IMR-90 (cell line): Measurements from ENCODE around the gene FNDC3A. TPM values are rescaled to one million over a fixed set of nuclear protein-coding genes. Genes with fewer than 3 reads are reported as not detected.
A peak's percentile ranks its signal among the peaks of the same experiment; 100 is the strongest.

Experiments used
- ATAC-seq: fragments of 200-7000 bp; cut with Tn5 transposase; 2 replicates; pipeline ENCODE4 v1.9.1; 2020; ENCODE audit warnings: low read depth, mild to moderate bottlenecking, moderate library complexity
- BruUV-seq: library from RNA; stranded (reverse); fragments of 400-500 nt; replicated peaks from 2 replicates; lab custom pipeline; 2021; lab: Mats Ljungman, UMichigan
- CTCF ChIA-PET: fragments of 300-600 bp; formaldehyde crosslinking; extraction: SDS; loops from one replicate; lab custom pipeline; 2021; ENCODE audit warnings: antibody characterized with exemption; lab: Yijun Ruan, JAX
- POLR2A ChIA-PET: fragments of 300-600 bp; sonication (Branson Sonifier 250); formaldehyde crosslinking; loops from one replicate; lab custom pipeline; 2022; ENCODE audit warnings: antibody characterized with exemption; ENCODE audit not compliant: unreplicated experiment; lab: Charles Lee
- DNase-seq: peaks from one replicate; pipeline ENCODE4 v3.0.0; 2013
- H2AFZ ChIP-seq: replicated peaks from 2 replicates; pipeline ENCODE3; 2013; ENCODE audit warnings: low read length, mild to moderate bottlenecking; ENCODE audit not compliant: poor library complexity
- H2AK5ac ChIP-seq: 2 replicates; pipeline ENCODE4 v1.6.1; 2013; ENCODE audit warnings: low read depth, low read length, inconsistent platforms
- H2AK9ac ChIP-seq: replicated peaks from 2 replicates; pipeline ENCODE3; 2013; ENCODE audit warnings: mild to moderate bottlenecking, low read depth, low read length, moderate library complexity; ENCODE audit not compliant: poor library complexity
- H2BK120ac ChIP-seq: 2 replicates; pipeline ENCODE4 v1.6.1; 2013; ENCODE audit warnings: low read depth, low read length, inconsistent platforms
- H2BK15ac ChIP-seq: 3 replicates; pipeline ENCODE4 v1.6.1; 2013; ENCODE audit warnings: low read depth, low read length, inconsistent platforms
- H2BK20ac ChIP-seq: 2 replicates; pipeline ENCODE4 v1.6.1; 2013; ENCODE audit warnings: low read depth, mild to moderate bottlenecking, inconsistent platforms, low read length, moderate library complexity
- H2BK5ac ChIP-seq: 2 replicates; pipeline ENCODE4 v1.6.1; 2013; ENCODE audit warnings: mild to moderate bottlenecking, low read depth, low read length, inconsistent platforms; ENCODE audit not compliant: poor library complexity, severe bottlenecking
- H3K14ac ChIP-seq: replicated peaks from 2 replicates; pipeline ENCODE4 v1.6.1; 2013; ENCODE audit warnings: low read depth, low read length, inconsistent platforms
- H3K18ac ChIP-seq: 2 replicates; pipeline ENCODE4 v1.6.1; 2013; ENCODE audit warnings: low read depth, low read length, control low read depth
- H3K23ac ChIP-seq: 2 replicates; pipeline ENCODE4 v1.6.1; 2013; ENCODE audit warnings: low read depth, low read length, inconsistent platforms
- H3K27ac ChIP-seq: 2 replicates; pipeline ENCODE4 v1.5.1; 2013; ENCODE audit warnings: mild to moderate bottlenecking, control low read depth, low read length; ENCODE audit not compliant: insufficient read depth
- H3K27me3 ChIP-seq: 2 replicates; pipeline ENCODE4 v1.6.1; 2013; ENCODE audit warnings: low read length; ENCODE audit not compliant: control insufficient read depth, insufficient read depth
- H3K36me3 ChIP-seq: 2 replicates; pipeline ENCODE4 v1.6.1; 2013; ENCODE audit warnings: low read length, mixed read lengths; ENCODE audit not compliant: control insufficient read depth, insufficient read depth
- H3K4ac ChIP-seq: 2 replicates; pipeline ENCODE4 v1.6.1; 2013; ENCODE audit warnings: low read depth, low read length, inconsistent platforms
- H3K4me1 ChIP-seq: 2 replicates; pipeline ENCODE4 v1.6.1; 2013; ENCODE audit warnings: low read length, mixed read lengths; ENCODE audit not compliant: control insufficient read depth, insufficient read depth
- H3K4me2 ChIP-seq: 2 replicates; pipeline ENCODE4 v1.6.1; 2013; ENCODE audit warnings: low read depth, mild to moderate bottlenecking, control low read depth, low read length, moderate library complexity
- H3K4me3 ChIP-seq: 2 replicates; pipeline ENCODE4 v1.5.1; 2013; ENCODE audit warnings: low read depth, mild to moderate bottlenecking, control low read depth, low read length, moderate library complexity; ENCODE audit not compliant: insufficient read depth
- H3K56ac ChIP-seq: 2 replicates; pipeline ENCODE4 v1.6.1; 2013; ENCODE audit warnings: low read length, inconsistent platforms; ENCODE audit not compliant: insufficient read depth; ENCODE audit errors: extremely low read depth
- H3K79me1 ChIP-seq, 2 experiments: 2 replicates each; pipeline ENCODE4 v1.6.1; 2013; ENCODE audit warnings: low read length in 2 of 2, inconsistent platforms in 1 of 2, low read depth in 1 of 2
- H3K9ac ChIP-seq: 2 replicates; pipeline ENCODE4 v1.6.1; 2013; ENCODE audit warnings: low read depth, low read length, control low read depth
- H3K9me1 ChIP-seq: 2 replicates; pipeline ENCODE4 v1.6.1; 2013; ENCODE audit warnings: low read length, inconsistent platforms; ENCODE audit not compliant: insufficient read depth
- H3K9me3 ChIP-seq: 2 replicates; pipeline ENCODE4 v1.6.1; 2013; ENCODE audit warnings: low read length; ENCODE audit not compliant: control insufficient read depth, insufficient read depth
- H4K20me1 ChIP-seq: 2 replicates; pipeline ENCODE4 v1.6.1; 2013; ENCODE audit warnings: low read length, inconsistent platforms; ENCODE audit not compliant: insufficient read depth
- H4K5ac ChIP-seq: 2 replicates; pipeline ENCODE4 v1.6.1; 2013; ENCODE audit warnings: mild to moderate bottlenecking, low read depth, low read length, control low read depth
- H4K8ac ChIP-seq, 2 experiments: 2 replicates each; pipeline ENCODE4 v1.6.1; 2013; ENCODE audit warnings: low read depth in 2 of 2, low read length in 2 of 2, control low read depth in 1 of 2, inconsistent platforms in 1 of 2
- H4K91ac ChIP-seq: 2 replicates; pipeline ENCODE4 v1.6.1; 2013; ENCODE audit warnings: low read depth, low read length, inconsistent platforms; ENCODE audit not compliant: insufficient read depth
- BHLHE40 ChIP-seq: fragments of 150-350 bp; IDR thresholded peaks from 2 replicates; pipeline ENCODE4 v1.6.1; 2016; ENCODE audit warnings: mild to moderate bottlenecking, low read depth, low read length
- CEBPB ChIP-seq: IDR thresholded peaks from 2 replicates; pipeline ENCODE4 v1.6.1; 2012; ENCODE audit warnings: low read depth, low read length, improper control_type of control experiment
- FOS ChIP-seq: fragments of 150-350 bp; IDR thresholded peaks from 2 replicates; pipeline ENCODE4 v1.6.1; 2016; ENCODE audit warnings: low read depth, low read length
- MAZ ChIP-seq: IDR thresholded peaks from 2 replicates; pipeline ENCODE4 v1.6.1; 2012; ENCODE audit warnings: low read depth, mild to moderate bottlenecking, low read length, improper control_type of control experiment, moderate library complexity, borderline replicate concordance
- NFE2L2 ChIP-seq: fragments of 150-350 bp; IDR thresholded peaks from 2 replicates; pipeline ENCODE4 v1.6.1; 2016; ENCODE audit warnings: low read depth, mild to moderate bottlenecking, low read length
- POLR2A ChIP-seq: IDR thresholded peaks from 2 replicates; pipeline ENCODE4 v1.6.1; 2012; ENCODE audit warnings: mild to moderate bottlenecking, low read depth, low read length
- RFX5 ChIP-seq: IDR thresholded peaks from 2 replicates; pipeline ENCODE4 v1.8.0; 2012; ENCODE audit warnings: low read depth, mild to moderate bottlenecking, low read length, moderate library complexity
- SMC3 ChIP-seq: fragments of 150-350 bp; IDR thresholded peaks from 2 replicates; pipeline ENCODE4 v1.6.1; 2016; ENCODE audit warnings: low read depth, mild to moderate bottlenecking, antibody characterized with exemption, low read length, moderate library complexity
- USF2 ChIP-seq: fragments of 150-350 bp; IDR thresholded peaks from 2 replicates; pipeline ENCODE4 v1.6.1; 2017; ENCODE audit warnings: mild to moderate bottlenecking, antibody characterized with exemption, low read length, low read depth
- WGBS, 2 experiments: methylation state at CpG; one replicate each; pipeline versions ENCODE4 v1.1.5 to v1.1.7; 2013; ENCODE audit warnings: missing lambda C conversion rate in 2 of 2; ENCODE audit not compliant: insufficient read length in 1 of 2; ENCODE audit errors: extremely low coverage in 2 of 2; 5-methylcytosine and 5-hydroxymethylcytosine counted together
- dilution Hi-C: fragments of 300-500 bp; cut with HindIII; formaldehyde crosslinking; loops from one replicate; pipeline ENCODE4 v1.14.3; 2018; ENCODE audit warnings: low sequenced_read_pairs; ENCODE audit not compliant: unreplicated experiment
- in situ Hi-C: fragments of 300-500 bp; cut with MboI; formaldehyde crosslinking; loops from 3 replicates; pipeline ENCODE4 v1.14.3; 2019; ENCODE audit warnings: low sequenced_read_pairs, inconsistent platforms, mixed read lengths
- intact Hi-C: fragments of 100-400 bp; cut with micrococcal nuclease; formaldehyde crosslinking; loops from 2 replicates; pipeline ENCODE4 v1.10.0; 2022
- polyA plus RNA-seq, 3 experiments: library from polyadenylated mRNA; depleted of rRNA; stranded (reverse); fragments of >200 nt; gene quantifications; 2 replicates each; pipeline ENCODE4 v1.2.3, GENCODE V29; 2012; ENCODE audit warnings: low replicate concordance in 1 of 3
- total RNA-seq: library from RNA; depleted of rRNA; stranded (reverse); fragments of >200 nt; gene quantifications from 2 replicates; pipeline ENCODE4 v1.2.3, GENCODE V29; 2012
- TF ChIP-seq, protein P1 (sequence below): conservative IDR thresholded peaks from 2 replicates; pipeline ENCODE4 v1.5.1; 2012; ENCODE audit warnings: mild to moderate bottlenecking, low read depth, low read length, improper control_type of control experiment

Gene FNDC3A
- total and polyA plus RNA-seq, 2 of the 4 experiments (the other 2 are of a cell fraction): 29.2 to 60.4 TPM

DNA sequence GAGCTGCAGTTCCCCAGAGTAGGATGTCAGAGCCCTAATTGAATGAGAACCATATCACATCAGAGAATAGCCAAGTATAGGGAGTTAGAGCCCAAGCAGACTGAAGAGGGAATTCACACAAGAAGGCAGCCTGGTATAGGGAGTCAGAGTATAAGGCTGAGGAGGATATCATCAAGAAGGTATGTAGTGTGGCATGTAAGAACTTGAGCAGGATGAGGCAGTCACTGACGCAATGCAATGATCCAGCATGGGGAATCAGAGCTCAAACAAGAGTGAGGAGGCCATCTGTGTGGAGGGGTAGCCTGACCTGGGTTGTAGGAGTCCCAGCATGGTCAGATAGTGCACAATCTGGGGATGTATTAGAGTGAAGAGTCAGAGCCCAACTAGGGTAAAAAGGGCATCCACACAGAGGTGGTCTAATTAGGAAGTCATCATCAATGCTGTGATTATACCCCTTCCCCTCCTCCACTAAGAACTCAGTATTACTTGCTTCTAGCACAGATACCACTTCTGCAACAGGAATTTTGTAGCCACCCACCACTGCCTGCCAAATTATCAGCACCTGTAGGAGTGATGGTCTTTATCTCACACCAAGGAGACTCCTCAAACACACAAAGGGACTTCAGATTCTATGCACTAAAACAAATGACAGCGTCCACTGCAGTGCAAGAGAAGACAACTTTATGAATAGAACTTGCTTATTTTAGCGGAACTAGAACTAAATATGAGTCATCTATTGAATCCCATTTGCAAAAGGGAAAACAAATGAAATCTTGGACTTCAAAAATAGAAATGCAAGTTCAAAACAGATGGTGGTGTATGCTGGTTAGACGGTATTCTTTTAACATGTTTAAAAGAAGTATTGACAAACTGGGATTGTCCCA, 107.2 kb downstream of the FNDC3A start:
- TF ChIP-seq, protein P1, sequence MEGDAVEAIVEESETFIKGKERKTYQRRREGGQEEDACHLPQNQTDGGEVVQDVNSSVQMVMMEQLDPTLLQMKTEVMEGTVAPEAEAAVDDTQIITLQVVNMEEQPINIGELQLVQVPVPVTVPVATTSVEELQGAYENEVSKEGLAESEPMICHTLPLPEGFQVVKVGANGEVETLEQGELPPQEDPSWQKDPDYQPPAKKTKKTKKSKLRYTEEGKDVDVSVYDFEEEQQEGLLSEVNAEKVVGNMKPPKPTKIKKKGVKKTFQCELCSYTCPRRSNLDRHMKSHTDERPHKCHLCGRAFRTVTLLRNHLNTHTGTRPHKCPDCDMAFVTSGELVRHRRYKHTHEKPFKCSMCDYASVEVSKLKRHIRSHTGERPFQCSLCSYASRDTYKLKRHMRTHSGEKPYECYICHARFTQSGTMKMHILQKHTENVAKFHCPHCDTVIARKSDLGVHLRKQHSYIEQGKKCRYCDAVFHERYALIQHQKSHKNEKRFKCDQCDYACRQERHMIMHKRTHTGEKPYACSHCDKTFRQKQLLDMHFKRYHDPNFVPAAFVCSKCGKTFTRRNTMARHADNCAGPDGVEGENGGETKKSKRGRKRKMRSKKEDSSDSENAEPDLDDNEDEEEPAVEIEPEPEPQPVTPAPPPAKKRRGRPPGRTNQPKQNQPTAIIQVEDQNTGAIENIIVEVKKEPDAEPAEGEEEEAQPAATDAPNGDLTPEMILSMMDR: no peak
- TF ChIP-seq FOS (peak; percentile 19; the same call in 1 of the 2 replicates), POLR2A (peak; percentile 28; the same call in 1 of the 2 replicates), USF2 (no peak), BHLHE40 (no peak), SMC3 (no peak), MAZ (no peak), CEBPB (peak; percentile 97), RFX5 (no peak), NFE2L2 (no peak)
- peaks cover 6% of the 10 kb centered on the region; the same call in 1 of the 2 replicates for H3K4me1 ChIP-seq
- peak overlapping the region; percentile 27; the same call in 1 of the 2 replicates for H3K9ac ChIP-seq
- peak; percentile 96 for DNase-seq
- peak overlapping the region; percentile 68; the same call in 1 of the 2 replicates for H2BK20ac ChIP-seq
- H3K9me1 ChIP-seq: peaks cover 6% of the 10 kb centered on the region; the same call in 1 of the 2 replicates
- intact Hi-C loops: no loop called here
- H2BK5ac ChIP-seq: peak overlapping the region; percentile 91
- H2BK120ac ChIP-seq: peak overlapping the region; percentile 76
- ChIA-PET CTCF (no interaction called here), POLR2A (no interaction called here)
- no peak overlapping the region for H2AFZ ChIP-seq
- peak overlapping the region; percentile 76 for H4K91ac ChIP-seq
- peak overlapping the region; percentile 84 for H2AK9ac ChIP-seq
- peak overlapping the region; percentile 59; the same call in 1 of the 2 replicates for H3K4me2 ChIP-seq
- no peak overlapping the region for H4K5ac ChIP-seq
- H3K23ac ChIP-seq: peak overlapping the region; percentile 88; the same call in 1 of the 2 replicates
- H3K79me1 ChIP-seq: peaks cover 18 to 50% of the 10 kb centered on the region in 2 experiments
- BruUV-seq: no TSS peak
- H3K18ac ChIP-seq: peak overlapping the region; percentile 67; the same call in 1 of the 2 replicates
- no peaks in the 10 kb centered on the region for H3K9me3 ChIP-seq
- H2AK5ac ChIP-seq: peak overlapping the region; percentile 74; the same call in 1 of the 2 replicates
- no peak overlapping the region for H3K56ac ChIP-seq
- dilution Hi-C loops: no loop called here
- no peak overlapping the region; the same call in 2 of the 3 replicates for H2BK15ac ChIP-seq
- H3K27me3 ChIP-seq: no peaks in the 10 kb centered on the region
- H3K4ac ChIP-seq: peak overlapping the region; percentile 86
- H3K4me3 ChIP-seq: no peak overlapping the region
- no peaks in the 10 kb centered on the region for H4K20me1 ChIP-seq
- H3K27ac ChIP-seq: peak overlapping the region; percentile 36; the same call in 1 of the 2 replicates
- in situ Hi-C loops: no loop called here
- H4K8ac ChIP-seq: peak overlapping the region in 1 of 2 experiments; percentile 81; a peak in 2 of 4 replicates
- peak; percentile 98 for ATAC-seq
- 29% methylated on average over 1 of the region's 4 CpGs; no CpG with 5 or more reads in 1 of the 2 experiments for WGBS, 2 experiments
- no peaks in the 10 kb centered on the region; the same call in 1 of the 2 replicates for H3K36me3 ChIP-seq
- peak overlapping the region; percentile 90 for H3K14ac ChIP-seq
